ENCODE data around the gene GOLGA6A. TPM values are rescaled to one million over a fixed set of nuclear protein-coding genes. Genes with fewer than 3 reads are reported as not detected.
"Not testable (repeated sequence)": the region's sequence is repeated elsewhere in the genome, so short reads cannot be mapped to it uniquely, and the experiment has no call there.

Gene GOLGA6A
- total RNA-seq, 1 experiment from 2014 or later, result not detected

DNA sequence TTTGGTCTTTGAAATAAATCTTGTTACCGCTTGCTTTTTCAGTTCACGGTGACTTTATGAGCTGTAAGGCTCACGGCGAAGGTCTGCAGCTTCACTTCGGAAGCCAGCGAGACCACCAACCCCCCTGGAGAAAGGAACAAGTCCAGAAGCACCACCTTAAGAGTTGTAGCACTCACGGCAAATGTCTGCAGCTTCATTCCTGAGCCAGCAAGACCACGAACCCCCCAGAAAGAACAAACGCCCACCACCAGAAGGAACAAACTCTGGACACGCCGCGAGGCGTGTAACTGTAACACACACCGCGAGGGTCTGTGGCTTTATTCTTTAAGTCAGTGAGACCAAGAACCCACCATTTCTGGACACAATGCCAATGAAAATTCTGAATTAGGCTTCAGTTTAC is 28.8 kb downstream of the GOLGA6A start:
- Histone ChIP-seq H3K4me2 (ENCODE audit: low read length) (no peak overlapping the region), H3K9ac (ENCODE audit: low read length) (no peak overlapping the region)

DNA sequence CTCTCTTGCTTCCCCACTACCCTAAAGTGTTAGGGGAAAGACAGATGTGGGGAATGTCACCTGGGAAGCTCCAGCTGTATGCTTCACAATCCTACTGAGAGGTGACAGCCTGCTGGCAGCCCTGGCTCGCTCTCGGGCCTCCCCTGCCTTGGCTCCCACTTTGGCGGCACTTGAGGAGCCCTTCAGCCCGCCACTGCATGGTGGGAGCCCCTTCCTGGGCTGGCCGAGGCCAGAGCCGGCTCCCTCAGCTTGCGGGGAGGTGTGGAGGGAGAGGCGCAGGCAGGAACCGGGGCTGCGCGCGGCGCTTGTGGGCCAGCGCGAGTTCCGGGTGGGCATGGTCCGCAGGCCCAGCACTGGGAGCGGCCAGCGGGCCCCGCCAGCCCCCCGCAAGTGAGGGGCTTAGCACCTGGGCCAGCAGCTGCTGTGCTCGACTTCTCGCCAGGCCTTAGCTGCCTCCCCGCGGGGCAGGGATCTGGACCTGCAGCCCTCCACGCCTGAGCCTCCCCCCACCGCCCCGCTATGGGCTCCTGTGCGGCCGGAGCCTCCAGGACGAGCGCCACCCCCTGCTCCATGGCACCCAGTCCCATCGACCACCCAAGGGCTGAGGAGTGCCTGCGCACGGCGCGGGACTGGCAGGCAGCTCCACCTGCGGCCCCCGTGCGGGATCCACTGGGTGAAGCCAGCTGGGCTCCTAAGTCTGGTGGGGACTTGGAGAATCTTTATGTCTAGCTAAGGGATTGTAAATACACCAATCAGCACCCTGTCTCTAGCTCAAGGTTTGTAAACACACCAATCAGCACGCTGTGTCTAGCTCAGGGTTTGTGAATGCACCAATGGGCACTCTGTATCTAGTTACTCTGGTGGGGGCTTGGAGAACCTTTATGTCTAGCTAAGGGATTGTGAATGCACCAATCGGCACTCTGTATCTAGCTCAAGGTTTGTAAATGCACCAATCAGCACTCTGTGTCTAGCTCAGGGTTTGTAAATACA is 29.8 kb downstream of the GOLGA6A start:
- DNase-seq; H3K4me3 ChIP-seq (ENCODE audit: low read length); H3F3A ChIP-seq (ENCODE audit: low read length, unreplicated experiment); BruUV-seq (replicated peaks); POLR2A ChIA-PET (ENCODE audit: unreplicated experiment); H3K36me3 ChIP-seq (ENCODE audit: low read depth, low read length); H3K4me1 ChIP-seq (ENCODE audit: insufficient read depth, low read length); H3K27me3 ChIP-seq (ENCODE audit: low read length); intact Hi-C loops (cut with micrococcal nuclease); H2AFZ ChIP-seq (ENCODE audit: low read length); H3K27ac ChIP-seq (ENCODE audit: low read length); H3K4me2 ChIP-seq (ENCODE audit: low read length); ATAC-seq; H4K20me1 ChIP-seq (ENCODE audit: low read length); H3K9me2 ChIP-seq (replicated peaks; ENCODE audit: low read length); H3K79me2 ChIP-seq (ENCODE audit: low read length); CTCF ChIA-PET; H3K9me3 ChIP-seq (ENCODE audit: low read length); H3K9ac ChIP-seq (ENCODE audit: low read length): not testable (repeated sequence)

More for the DNA sequence above, 28.8 kb downstream of the GOLGA6A start:
- no peak for DNase-seq
- H3K9me2 ChIP-seq (replicated peaks; ENCODE audit: low read length), result no peaks in the 10 kb centered on the region
- ChIA-PET CTCF (interaction anchor here (0.7 kb wide), 1 partner anchor 80 kb away, joined by 7 read pairs; no protein-coding TSS in a partner anchor), POLR2A (ENCODE audit: unreplicated experiment) (no interaction called here)
- no peaks in the 10 kb centered on the region for H4K20me1 ChIP-seq (ENCODE audit: low read length)
- no peak overlapping the region for H3K27ac ChIP-seq (ENCODE audit: low read length)
- TF ChIP-seq EZH2 (IDR thresholded peaks at IDR 0.05; ENCODE audit: low read length, unreplicated experiment), result no peak
- no peak for TF ChIP-seq CTCF (conservative IDR thresholded peaks at IDR 0.05; ENCODE audit: low read depth, low read length)
- TF ChIP-seq EZH2phosphoT487 (IDR thresholded peaks at IDR 0.05; ENCODE audit: borderline replicate concordance, low read length), result no peak
- H3K9me3 ChIP-seq (ENCODE audit: low read length), result no peaks in the 10 kb centered on the region
- H3K79me2 ChIP-seq (ENCODE audit: low read length), result no peaks in the 10 kb centered on the region
- no peak overlapping the region for H2AFZ ChIP-seq (ENCODE audit: low read length)
- no peaks in the 10 kb centered on the region for H3F3A ChIP-seq (ENCODE audit: low read length, unreplicated experiment)
- ATAC-seq, result no peak
- peaks cover 9% of the 10 kb centered on the region for H3K4me1 ChIP-seq (ENCODE audit: insufficient read depth, low read length)
- H3K36me3 ChIP-seq (ENCODE audit: low read depth, low read length), result no peaks in the 10 kb centered on the region
- no peaks in the 10 kb centered on the region for H3K27me3 ChIP-seq (ENCODE audit: low read length)
- H3K4me3 ChIP-seq (ENCODE audit: low read length), result no peak overlapping the region
- BruUV-seq (replicated peaks), result no TSS peak
- intact Hi-C loops (cut with micrococcal nuclease), result no loop called here

- ChIA-PET CTCF (no interaction called here), POLR2A (ENCODE audit: unreplicated experiment) (interaction anchor here (0.7 kb wide), 1 partner anchor 270 kb away, joined by 4 read pairs; no protein-coding TSS in a partner anchor)
- Histone ChIP-seq H4K20me1 (ENCODE audit: low read length) (no peaks in the 10 kb centered on the region), H3K79me2 (ENCODE audit: low read length) (no peaks in the 10 kb centered on the region), H3K36me3 (ENCODE audit: low read depth, low read length) (no peaks in the 10 kb centered on the region), H2AFZ (ENCODE audit: low read length) (no peak overlapping the region), H3K4me2 (ENCODE audit: low read length) (no peak overlapping the region), H3F3A (ENCODE audit: low read length, unreplicated experiment) (no peaks in the 10 kb centered on the region), H3K4me3 (ENCODE audit: low read length) (no peak overlapping the region), H3K4me1 (ENCODE audit: insufficient read depth, low read length) (peaks cover 9% of the 10 kb centered on the region), H3K27ac (ENCODE audit: low read length) (no peak overlapping the region), H3K9me3 (ENCODE audit: low read length) (no peaks in the 10 kb centered on the region), H3K9me2 (replicated peaks; ENCODE audit: low read length) (no peaks in the 10 kb centered on the region), H3K27me3 (ENCODE audit: low read length) (no peaks in the 10 kb centered on the region), H3K9ac (ENCODE audit: low read length) (no peak overlapping the region)
- ATAC-seq (no peak), DNase-seq (no peak)
- BruUV-seq (replicated peaks), result no TSS peak
- no peak for TF ChIP-seq EZH2phosphoT487 (IDR thresholded peaks at IDR 0.05; ENCODE audit: borderline replicate concordance, low read length)
- no peak for TF ChIP-seq CTCF (conservative IDR thresholded peaks at IDR 0.05; ENCODE audit: low read depth, low read length)
- TF ChIP-seq EZH2 (IDR thresholded peaks at IDR 0.05; ENCODE audit: low read length, unreplicated experiment), result no peak
- intact Hi-C loops (cut with micrococcal nuclease), result no loop called here
These were observed 31.7 kb downstream of the GOLGA6A start for GRCh38 chr15:74050556-74051234.
